Measurements from ENCODE around the gene PPM1D.
A peak's percentile ranks its signal among the peaks of the same experiment; 100 is the strongest.

The PPM1D gene

GRCh38 chr17:60677308-60678117 is 77.5 kb downstream of the PPM1D start, which contains the start of gene BCAS3:
Gene BCAS3 (plus strand): TSS chr17:60677851.
- H3K27ac ChIP-seq (ENCODE audit: low read depth, low read length) = no peak within 1 kb of the TSS

GRCh38 chr17:60678118-60678444 is 78.1 kb downstream of the PPM1D start:
- Histone ChIP-seq H3K27ac (ENCODE audit: low read depth, low read length) (no peak overlapping the region), H3K9me3 (ENCODE audit: control insufficient read depth, insufficient read depth, low read length) (no peaks in the 10 kb centered on the region)
- TF ChIP-seq CTCF (IDR thresholded peaks at IDR 0.05; ENCODE audit: low read depth, low read length, poor library complexity, severe bottlenecking) = no peak

More at GRCh38 chr17:60677308-60678117, 77.5 kb downstream of the PPM1D start, which contains the start of gene BCAS3:
- Histone ChIP-seq H3K36me3 (ENCODE audit: control insufficient read depth, low read length) (no peaks in the 10 kb centered on the region), H4K20me1 (ENCODE audit: control insufficient read depth, insufficient read depth, low read depth, low read length) (no peaks in the 10 kb centered on the region), H3K9me2 (replicated peaks; ENCODE audit: control insufficient read depth, low read length) (no peaks in the 10 kb centered on the region), H3K4me1 (ENCODE audit: control insufficient read depth, low read length) (peaks cover 11% of the 10 kb centered on the region), H3K4me3 (ENCODE audit: low read length) (peak within 1 kb of the TSS; percentile 82), H3K27me3 (ENCODE audit: control insufficient read depth, low read length) (no peaks in the 10 kb centered on the region), H3K4me2 (ENCODE audit: low read length) (peak within 1 kb of the TSS; percentile 85), H3F3A (ENCODE audit: control insufficient read depth, insufficient read depth) (no peaks in the 10 kb centered on the region), H3K79me2 (ENCODE audit: control insufficient read depth, low read length) (no peaks in the 10 kb centered on the region), H3K9me3 (ENCODE audit: control insufficient read depth, insufficient read depth, low read length) (no peaks in the 10 kb centered on the region)
- TF ChIP-seq EZH2phosphoT487 (IDR thresholded peaks at IDR 0.05; ENCODE audit: borderline replicate concordance, low read length) = no peak
- no peak for TF ChIP-seq CTCF (IDR thresholded peaks at IDR 0.05; ENCODE audit: low read depth, low read length, poor library complexity, severe bottlenecking)

DNA sequence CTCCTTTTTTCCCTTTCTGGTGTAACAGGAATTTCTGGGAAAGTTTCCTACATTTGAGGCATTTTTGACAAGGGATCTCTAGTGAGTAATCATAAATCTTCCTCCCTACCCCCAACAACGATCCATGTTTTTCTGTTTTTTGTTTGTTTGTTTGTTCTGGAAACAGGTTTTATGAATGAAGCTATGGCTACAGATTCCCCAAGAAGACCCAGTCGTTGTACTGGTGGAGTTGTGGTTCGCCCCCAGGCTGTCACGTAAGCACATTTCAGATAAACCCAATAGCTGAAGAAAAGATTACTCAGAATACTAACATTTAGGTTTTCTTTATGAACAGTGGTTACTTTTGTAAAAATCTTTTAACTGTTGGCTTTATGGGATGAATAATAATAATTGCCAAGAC is 79.3 kb downstream of the PPM1D start:
- no peaks in the 10 kb centered on the region for H3K36me3 ChIP-seq (ENCODE audit: control insufficient read depth, low read length)
- no peaks in the 10 kb centered on the region for H3K9me2 ChIP-seq (replicated peaks; ENCODE audit: control insufficient read depth, low read length)
- H3K4me2 ChIP-seq (ENCODE audit: low read length) = no peak overlapping the region
- H3K27ac ChIP-seq (ENCODE audit: low read depth, low read length) = no peak overlapping the region
- peaks cover 11% of the 10 kb centered on the region for H3K4me1 ChIP-seq (ENCODE audit: control insufficient read depth, low read length)
- no peaks in the 10 kb centered on the region for H4K20me1 ChIP-seq (ENCODE audit: control insufficient read depth, insufficient read depth, low read depth, low read length)
- no peaks in the 10 kb centered on the region for H3K79me2 ChIP-seq (ENCODE audit: control insufficient read depth, low read length)
- no peaks in the 10 kb centered on the region for H3K9me3 ChIP-seq (ENCODE audit: control insufficient read depth, insufficient read depth, low read length)
- no peaks in the 10 kb centered on the region for H3F3A ChIP-seq (ENCODE audit: control insufficient read depth, insufficient read depth)
- H3K27me3 ChIP-seq (ENCODE audit: control insufficient read depth, low read length) = no peaks in the 10 kb centered on the region
- H3K4me3 ChIP-seq (ENCODE audit: low read length) = no peak overlapping the region
- no peak for TF ChIP-seq CTCF (IDR thresholded peaks at IDR 0.05; ENCODE audit: low read depth, low read length, poor library complexity, severe bottlenecking)
- no peak for TF ChIP-seq EZH2phosphoT487 (IDR thresholded peaks at IDR 0.05; ENCODE audit: borderline replicate concordance, low read length)

More at GRCh38 chr17:60678118-60678444, 78.1 kb downstream of the PPM1D start:
- Histone ChIP-seq H3K4me2 (ENCODE audit: low read length) (peak overlapping the region; percentile 85), H3K79me2 (ENCODE audit: control insufficient read depth, low read length) (no peaks in the 10 kb centered on the region), H3K9me2 (replicated peaks; ENCODE audit: control insufficient read depth, low read length) (no peaks in the 10 kb centered on the region), H3F3A (ENCODE audit: control insufficient read depth, insufficient read depth) (no peaks in the 10 kb centered on the region), H3K36me3 (ENCODE audit: control insufficient read depth, low read length) (no peaks in the 10 kb centered on the region), H4K20me1 (ENCODE audit: control insufficient read depth, insufficient read depth, low read depth, low read length) (no peaks in the 10 kb centered on the region), H3K4me3 (ENCODE audit: low read length) (peak overlapping the region; percentile 82), H3K4me1 (ENCODE audit: control insufficient read depth, low read length) (peaks cover 11% of the 10 kb centered on the region), H3K27me3 (ENCODE audit: control insufficient read depth, low read length) (no peaks in the 10 kb centered on the region)

Measured in DOHH2 (cell line).